Pancreas (tissue), 10 donors: ENCODE measurements around the gene COL8A2. TPM values are rescaled to one million over a fixed set of nuclear protein-coding genes. Genes with fewer than 3 reads are reported as not detected.

Experiments
- ATAC-seq, 4 donors: fragments of 200-7000 bp; cut with Tn5 transposase; one replicate each; pipeline versions ENCODE4 v1.8.0 to v1.9.1; 2020; ENCODE audit warnings: mild to moderate bottlenecking in 4 of 4, moderate library complexity in 4 of 4
- DNase-seq, 6 donors: peaks; one replicate each; pipeline ENCODE4 v3.0.0-alpha.2; 2020
- FAIRE-seq: peaks from 2 replicates; lab custom pipeline; 2012; peaks lifted over from hg19 to GRCh38; lab: Jason Lieb, UNC
- H3K27ac ChIP-seq, 4 donors: fragments of 200-600 bp; sonication (generic); 1 replicate in 3 of 4; 2 replicates in 1 of 4; pipeline versions ENCODE4 v1.5.0 to v1.8.0; 2020
- H3K27me3 ChIP-seq, 4 donors: fragments of 200-600 bp; one replicate each; pipeline ENCODE4 v1.8.0; 2021
- H3K36me3 ChIP-seq, 3 donors: fragments of 200-600 bp; sonication (generic) in 1 of 3; one replicate each; pipeline versions ENCODE4 v1.5.0 to v1.8.0; 2020 to 2021
- H3K4me1 ChIP-seq, 3 donors: fragments of 200-600 bp; one replicate each; pipeline ENCODE4 v1.8.0; 2021
- H3K4me3 ChIP-seq, 4 donors: fragments of 200-600 bp; sonication (generic) in 2 of 4; one replicate each; pipeline versions ENCODE4 v1.5.0 to v1.8.0; 2020 to 2021
- H3K9me3 ChIP-seq, 4 donors: fragments of 200-600 bp; one replicate each; pipeline ENCODE4 v1.8.0; 2021
- WGBS, 2 donors: extraction: QIAGEN DNeasy Blood & Tissue Kit; methylation state at CpG; one replicate each; pipeline ENCODE4 v1.1.7; 2013; 5-methylcytosine and 5-hydroxymethylcytosine counted together
- intact Hi-C, 3 donors: fragments of 100-400 bp; cut with DNase I; formaldehyde crosslinking; loops; one replicate each; pipeline versions ENCODE4 v1.11.1 to v1.14.2; 2022
- polyA plus RNA-seq, 2 donors: library from polyadenylated mRNA; stranded (reverse); fragments of 200-250 nt; gene quantifications; one replicate each; pipeline ENCODE4 v1.2.3, GENCODE V29; 2013
- total RNA-seq, 6 donors: library from RNA; stranded (reverse); fragmentation: NEBNext Ultra II Directional in 4 of 6; extraction: Animal tissue kit (Norgen Biotek cat#: 25700) in 4 of 6; gene quantifications; one replicate each; pipeline versions ENCODE4 v1.2.1 to v1.2.4, GENCODE V29; 2021 to 2023
- TF ChIP-seq, protein P1 (sequence below), 4 donors: fragments of 200-600 bp; sonication (generic) in 3 of 4; IDR thresholded peaks; one replicate each; pipeline versions ENCODE4 v1.5.0 to v1.8.0; 2021; ENCODE audit warnings: antibody characterized with exemption in 4 of 4
- donor health status: healthy with polysubstance abuse.
- donor health status: DM: no; HTN: no; CAD: no; lungs with moderate emphysema.
- donor health status: DM: no; HTN: no; CAD: no.
- donor health status: control.
- donor health status: control.
- donor health status: Bipolar disorder and iron deficiency.
- donor health status: DM: yes; HTN: yes; CAD: no.
- donor health status: DM: no; HTN: no; CAD: no.
- donor health status: DM: no; HTN: no; CAD: no.
- donor health status: DM: yes; HTN: yes; CAD: no.

Gene COL8A2
- total and polyA plus RNA-seq, 8 donors, result 0.12 to 3.3 (median 0.36) TPM

DNA sequence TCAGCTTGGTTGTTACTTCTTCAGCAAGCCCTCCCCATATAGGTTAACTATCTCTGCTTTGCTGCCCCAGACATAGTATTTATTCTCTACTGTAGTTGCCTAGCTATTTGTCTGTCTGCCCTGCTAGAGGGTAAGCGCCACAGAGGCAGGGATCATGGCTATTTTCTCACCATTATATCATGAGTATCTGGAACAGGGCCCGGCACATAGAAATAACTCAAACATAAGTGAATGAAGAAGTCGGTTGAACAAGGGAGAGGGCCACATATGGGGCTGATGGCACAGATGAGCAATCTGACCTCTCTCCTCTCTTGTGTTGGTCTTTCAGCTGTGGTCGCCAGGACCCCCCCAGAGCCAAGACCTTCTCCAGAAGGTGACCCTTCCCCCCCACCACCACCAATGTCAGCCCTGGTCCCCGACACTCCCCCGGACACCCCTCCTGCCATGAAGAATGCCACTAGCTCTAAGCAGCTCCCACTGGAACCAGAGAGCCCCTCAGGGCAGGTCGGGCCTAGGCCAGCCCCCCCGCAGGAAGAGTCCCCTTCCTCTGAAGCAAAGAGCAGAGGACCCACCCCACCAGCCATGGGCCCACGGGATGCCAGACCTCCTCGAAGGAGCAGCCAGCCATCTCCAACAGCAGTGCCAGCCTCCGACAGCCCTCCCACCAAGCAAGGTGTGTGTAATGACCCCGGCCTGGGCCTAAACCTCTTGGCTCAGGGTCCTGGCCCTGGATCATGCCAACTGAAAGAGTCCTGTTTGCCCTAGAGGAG is 45.8 kb upstream of the COL8A2 start:
- no peak overlapping the region for H3K4me3 ChIP-seq
- ATAC-seq (no peak), DNase-seq (no peak), FAIRE-seq (no peak)
- no peak overlapping the region for H3K27ac ChIP-seq
- no peaks in the 10 kb centered on the region for H3K27me3 ChIP-seq
- H3K9me3 ChIP-seq, result no peaks in the 10 kb centered on the region
- peaks cover 0 to 18% (median 8%) of the 10 kb centered on the region in 3 donors for H3K36me3 ChIP-seq
- H3K4me1 ChIP-seq, result peaks cover 0 to 11% (median 8%) of the 10 kb centered on the region in 3 donors
- TF ChIP-seq, protein P1, sequence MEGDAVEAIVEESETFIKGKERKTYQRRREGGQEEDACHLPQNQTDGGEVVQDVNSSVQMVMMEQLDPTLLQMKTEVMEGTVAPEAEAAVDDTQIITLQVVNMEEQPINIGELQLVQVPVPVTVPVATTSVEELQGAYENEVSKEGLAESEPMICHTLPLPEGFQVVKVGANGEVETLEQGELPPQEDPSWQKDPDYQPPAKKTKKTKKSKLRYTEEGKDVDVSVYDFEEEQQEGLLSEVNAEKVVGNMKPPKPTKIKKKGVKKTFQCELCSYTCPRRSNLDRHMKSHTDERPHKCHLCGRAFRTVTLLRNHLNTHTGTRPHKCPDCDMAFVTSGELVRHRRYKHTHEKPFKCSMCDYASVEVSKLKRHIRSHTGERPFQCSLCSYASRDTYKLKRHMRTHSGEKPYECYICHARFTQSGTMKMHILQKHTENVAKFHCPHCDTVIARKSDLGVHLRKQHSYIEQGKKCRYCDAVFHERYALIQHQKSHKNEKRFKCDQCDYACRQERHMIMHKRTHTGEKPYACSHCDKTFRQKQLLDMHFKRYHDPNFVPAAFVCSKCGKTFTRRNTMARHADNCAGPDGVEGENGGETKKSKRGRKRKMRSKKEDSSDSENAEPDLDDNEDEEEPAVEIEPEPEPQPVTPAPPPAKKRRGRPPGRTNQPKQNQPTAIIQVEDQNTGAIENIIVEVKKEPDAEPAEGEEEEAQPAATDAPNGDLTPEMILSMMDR (IDR thresholded peaks at IDR 0.05), result no peak
- intact Hi-C loops, result no loop called here
- 86 to 89% methylated on average over 12 of the region's 12 CpGs for WGBS, 2 donors

DNA sequence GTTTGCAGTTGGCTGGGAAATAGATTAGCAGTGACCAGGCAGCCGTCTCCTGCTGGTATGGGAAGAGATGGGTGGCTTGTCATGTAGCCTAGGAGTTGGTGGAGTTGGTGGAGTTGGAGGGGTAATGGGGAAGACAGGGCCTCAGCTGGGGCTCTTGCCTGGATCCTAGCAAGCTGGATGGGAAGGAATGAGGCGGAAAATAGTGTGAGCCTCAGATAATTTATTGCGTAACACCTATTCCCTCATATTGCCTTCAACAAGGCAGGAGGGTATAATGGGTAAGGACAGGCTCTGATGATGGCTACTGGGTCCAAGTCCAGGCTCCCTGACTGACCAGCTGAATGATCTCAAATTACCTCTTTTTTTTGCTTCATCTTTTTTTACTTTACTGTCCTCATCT is 43.5 kb upstream of the COL8A2 start:
- Histone ChIP-seq H3K4me3 (no peak overlapping the region), H3K27me3 (no peaks in the 10 kb centered on the region), H3K36me3 (peaks cover 0 to 18% (median 5%) of the 10 kb centered on the region in 3 donors), H3K27ac (no peak overlapping the region), H3K4me1 (peaks cover 0 to 4% (median 0%) of the 10 kb centered on the region in 3 donors), H3K9me3 (no peaks in the 10 kb centered on the region)
- intact Hi-C loops, result no loop called here
- DNase-seq (no peak), FAIRE-seq (no peak), ATAC-seq (no peak)
- WGBS, 2 donors, result 81 to 89% methylated on average over 3 of the region's 3 CpGs
- TF ChIP-seq, protein P1 (IDR thresholded peaks at IDR 0.05), result no peak

DNA sequence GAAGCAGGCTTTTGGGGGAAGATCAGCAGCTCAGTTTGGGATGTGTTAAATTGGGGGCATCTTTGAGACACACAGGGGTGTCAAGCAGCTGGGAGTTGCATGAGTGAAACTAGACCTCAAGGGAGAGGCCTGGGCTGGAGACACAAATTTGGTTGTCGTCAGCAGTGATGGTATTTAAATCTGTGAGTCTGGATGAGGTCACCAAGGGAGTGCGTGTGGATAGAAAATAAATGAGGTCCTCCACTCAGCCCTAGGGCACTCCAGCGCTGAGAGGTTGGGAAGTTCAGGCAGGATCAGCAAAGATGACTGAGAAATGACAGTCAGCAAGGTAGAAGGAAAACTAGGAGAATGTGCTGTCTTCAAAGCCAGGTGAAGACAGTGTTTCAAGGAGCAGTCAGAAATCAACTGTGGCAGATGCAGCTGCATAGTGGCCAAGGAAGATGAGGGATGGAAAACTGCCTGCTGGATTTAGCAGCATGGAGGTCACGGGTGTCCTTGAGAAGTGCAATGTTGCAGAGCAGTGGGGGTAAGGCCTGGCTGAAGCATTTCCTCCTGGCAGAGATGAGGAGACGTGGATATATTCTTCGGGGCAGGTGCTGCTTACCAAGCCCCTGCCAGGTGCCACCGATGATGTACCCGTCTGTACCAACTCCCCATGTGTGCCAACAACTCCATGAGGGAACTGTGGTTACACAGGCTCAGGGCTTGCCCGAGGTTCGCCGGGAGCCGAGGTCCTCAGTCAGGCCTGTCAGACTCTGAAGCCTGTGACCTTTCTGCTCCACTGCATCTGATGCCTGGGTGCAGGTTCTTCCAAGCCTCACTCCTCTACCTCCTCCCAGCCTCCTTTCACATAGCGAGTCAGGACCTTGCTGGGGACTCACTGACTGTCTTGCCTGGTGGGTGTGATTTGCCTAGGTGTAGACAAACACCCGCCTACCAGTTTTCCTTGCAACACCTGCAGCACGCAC is 42.2 kb upstream of the COL8A2 start:
- Histone ChIP-seq H3K4me1 (peaks cover 7 to 17% (median 7%) of the 10 kb centered on the region in 3 donors), H3K36me3 (peaks cover 0 to 10% (median 0%) of the 10 kb centered on the region in 3 donors), H3K9me3 (no peaks in the 10 kb centered on the region), H3K27me3 (no peaks in the 10 kb centered on the region), H3K4me3 (no peak overlapping the region), H3K27ac (no peak overlapping the region)
- TF ChIP-seq, protein P1 (IDR thresholded peaks at IDR 0.05), result no peak
- DNase-seq, result no peak
- no peak for ATAC-seq
- no peak for FAIRE-seq
- WGBS, 2 donors, result 91 to 93% methylated on average over 15 of the region's 15 CpGs
- intact Hi-C loops, result no loop called here

DNA sequence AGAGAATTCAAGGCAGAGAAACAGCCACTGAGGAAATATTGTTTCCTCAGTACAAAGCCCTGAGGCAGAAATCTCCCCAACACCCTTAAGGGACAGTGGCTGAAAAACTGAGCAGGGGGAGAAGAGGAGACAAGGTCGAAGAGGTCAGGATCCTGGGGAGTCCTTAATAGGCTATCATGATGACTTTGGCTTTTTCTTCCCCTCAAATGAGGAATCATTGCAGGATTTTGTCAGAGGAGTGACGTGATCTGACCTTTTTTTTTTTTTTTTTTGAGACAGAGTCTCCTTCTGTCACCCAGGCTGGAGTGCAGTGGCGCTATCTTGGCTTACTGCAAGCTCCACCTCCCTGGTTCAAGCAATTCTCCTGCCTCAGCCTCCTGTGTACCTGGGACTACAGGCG is 41.1 kb upstream of the COL8A2 start:
- WGBS, 2 donors, result 67 to 77% methylated on average over 4 of the region's 4 CpGs
- Histone ChIP-seq H3K36me3 (no peaks in the 10 kb centered on the region), H3K4me3 (no peak overlapping the region), H3K27me3 (no peaks in the 10 kb centered on the region), H3K9me3 (no peaks in the 10 kb centered on the region), H3K27ac (no peak overlapping the region), H3K4me1 (peaks cover 7 to 21% (median 10%) of the 10 kb centered on the region in 3 donors)
- TF ChIP-seq, protein P1 (IDR thresholded peaks at IDR 0.05), result no peak
- FAIRE-seq, result no peak
- DNase-seq, result no peak
- intact Hi-C loops, result no loop called here
- no peak for ATAC-seq
